Kidney (tissue), 14 donors: Measurements from ENCODE around the gene PABPC1L. TPM values are rescaled to one million over a fixed set of nuclear protein-coding genes. Genes with fewer than 3 reads are reported as not detected.
A peak's percentile ranks its signal among the peaks of the same experiment; 100 is the strongest.

Experiments
- DNase-seq, 5 donors: peaks; one replicate each; pipeline ENCODE4 v3.0.0-alpha.2; 2013 to 2020
- FAIRE-seq: peaks from 2 replicates; lab custom pipeline; 2012; peaks lifted over from hg19 to GRCh38; lab: Jason Lieb, UNC
- H3K27ac ChIP-seq, 2 donors: one replicate each; pipeline ENCODE4 v1.7.0; 2013; ENCODE audit warnings: low read depth in 2 of 2, low read length in 2 of 2, inconsistent platforms in 1 of 2
- H3K27me3 ChIP-seq: one replicate; pipeline ENCODE4 v1.7.1; 2013; ENCODE audit warnings: low read length, inconsistent platforms; ENCODE audit not compliant: control insufficient read depth, insufficient read depth
- H3K36me3 ChIP-seq, 3 donors: one replicate each; pipeline versions ENCODE4 v1.7.0 to v1.7.1; 2013; ENCODE audit warnings: low read length in 3 of 3, control low read depth in 1 of 3, inconsistent platforms in 1 of 3; ENCODE audit not compliant: insufficient read depth in 3 of 3, control insufficient read depth in 2 of 3
- H3K4me1 ChIP-seq, 3 donors: one replicate each; pipeline versions ENCODE4 v1.7.0 to v1.7.1; 2013; ENCODE audit warnings: low read length in 3 of 3, inconsistent platforms in 1 of 3, low read depth in 1 of 3; ENCODE audit not compliant: control insufficient read depth in 2 of 3, insufficient read depth in 2 of 3
- H3K4me3 ChIP-seq, 3 donors: one replicate each; pipeline versions ENCODE4 v1.7.0 to v1.8.1; 2013; ENCODE audit warnings: low read length in 3 of 3, control low read depth in 1 of 3, inconsistent platforms in 1 of 3
- H3K9ac ChIP-seq, 3 donors: one replicate each; pipeline versions ENCODE4 v1.7.0 to v1.7.1; 2013; ENCODE audit warnings: low read length in 3 of 3, control low read depth in 1 of 3, inconsistent platforms in 1 of 3
- H3K9me3 ChIP-seq, 3 donors: one replicate each; pipeline versions ENCODE4 v1.7.0 to v1.7.1; 2013; ENCODE audit warnings: low read length in 3 of 3, control low read depth in 1 of 3, inconsistent platforms in 1 of 3; ENCODE audit not compliant: control insufficient read depth in 2 of 3, insufficient read depth in 1 of 3
- intact Hi-C: fragments of 100-400 bp; cut with DNase I; formaldehyde crosslinking; loops from one replicate; pipeline ENCODE4 v1.11.1; 2022
- polyA plus RNA-seq: library from polyadenylated mRNA; stranded (reverse); fragments of 350-450 nt; fragmentation: Illumina TruSeq; extraction: RNeasy Lipid Tissue Mini Kit (QIAGEN cat#74804); gene quantifications from one replicate; pipeline ENCODE4 v1.2.3, GENCODE V29; 2014; ENCODE audit warnings: low read depth, low replicate concordance; ENCODE audit not compliant: insufficient read depth
- total RNA-seq: library from RNA; stranded (reverse); fragmentation: NEBNext Ultra II Directional; extraction: Animal tissue kit (Norgen Biotek cat#: 25700); gene quantifications from one replicate; pipeline ENCODE4 v1.2.1, GENCODE V29; 2021
- TF ChIP-seq, protein P1 (sequence below): IDR thresholded peaks from 3 replicates; pipeline ENCODE4 v1.5.1; 2012; ENCODE audit warnings: mild to moderate bottlenecking, moderate library complexity, borderline replicate concordance; ENCODE audit not compliant: insufficient read depth; ENCODE audit errors: extremely low read depth
- donor health status: control.
- donor health status: control.
- donor health status: control.
- donor health status: control.
- donor health status: control.
- donor health status: DM: yes; HTN: yes; CAD: no.
- donor health status: Normal renal cell carcinoma (clear cell type).

PABPC1L gene
- total and polyA plus RNA-seq, 2 donors from 2014 or later: 24.4 to 48.6 TPM

DNA sequence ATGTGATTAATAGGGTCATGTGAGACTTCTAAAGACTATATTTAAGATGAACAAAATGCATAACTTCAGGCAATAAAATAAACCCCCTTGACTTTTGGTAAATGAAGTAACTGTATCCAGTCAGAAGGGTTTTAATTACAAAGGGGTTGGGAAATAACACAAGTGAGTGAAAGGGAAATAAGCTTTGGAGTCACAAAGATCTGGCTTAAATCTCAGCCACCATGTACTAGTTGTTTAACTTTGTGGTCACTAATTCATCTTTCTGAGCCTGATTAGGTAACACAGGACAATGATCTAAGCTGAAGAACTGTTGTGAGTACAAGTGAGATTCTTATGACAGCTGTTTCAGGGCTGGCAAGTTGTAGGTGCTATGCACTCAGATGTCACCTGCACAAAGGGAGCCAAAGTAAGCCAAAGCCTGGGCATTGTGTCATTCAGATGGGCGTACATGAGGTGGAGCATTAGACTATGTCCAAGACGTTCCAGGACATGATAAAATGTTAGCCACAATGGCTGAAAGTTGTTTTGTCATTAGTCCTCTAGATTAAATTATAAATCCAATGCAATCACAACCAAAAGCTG, 36.5 kb downstream of the PABPC1L start:
- Histone ChIP-seq H3K36me3 (peaks cover 4 to 45% (median 40%) of the 10 kb centered on the region in 3 donors), H3K9me3 (no peaks in the 10 kb centered on the region), H3K27me3 (no peaks in the 10 kb centered on the region), H3K4me3 (no peak overlapping the region), H3K27ac (peak overlapping the region in 1 of 2 donors; percentile 32), H3K4me1 (peaks cover 0 to 16% (median 9%) of the 10 kb centered on the region in 3 donors), H3K9ac (peak overlapping the region in 1 of 3 donors; percentile 4)
- intact Hi-C loops: no loop called here
- no peak for FAIRE-seq
- no peak for DNase-seq
- TF ChIP-seq, protein P1, sequence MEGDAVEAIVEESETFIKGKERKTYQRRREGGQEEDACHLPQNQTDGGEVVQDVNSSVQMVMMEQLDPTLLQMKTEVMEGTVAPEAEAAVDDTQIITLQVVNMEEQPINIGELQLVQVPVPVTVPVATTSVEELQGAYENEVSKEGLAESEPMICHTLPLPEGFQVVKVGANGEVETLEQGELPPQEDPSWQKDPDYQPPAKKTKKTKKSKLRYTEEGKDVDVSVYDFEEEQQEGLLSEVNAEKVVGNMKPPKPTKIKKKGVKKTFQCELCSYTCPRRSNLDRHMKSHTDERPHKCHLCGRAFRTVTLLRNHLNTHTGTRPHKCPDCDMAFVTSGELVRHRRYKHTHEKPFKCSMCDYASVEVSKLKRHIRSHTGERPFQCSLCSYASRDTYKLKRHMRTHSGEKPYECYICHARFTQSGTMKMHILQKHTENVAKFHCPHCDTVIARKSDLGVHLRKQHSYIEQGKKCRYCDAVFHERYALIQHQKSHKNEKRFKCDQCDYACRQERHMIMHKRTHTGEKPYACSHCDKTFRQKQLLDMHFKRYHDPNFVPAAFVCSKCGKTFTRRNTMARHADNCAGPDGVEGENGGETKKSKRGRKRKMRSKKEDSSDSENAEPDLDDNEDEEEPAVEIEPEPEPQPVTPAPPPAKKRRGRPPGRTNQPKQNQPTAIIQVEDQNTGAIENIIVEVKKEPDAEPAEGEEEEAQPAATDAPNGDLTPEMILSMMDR: no peak

GRCh38 chr20:44948107-44948506, 38.2 kb downstream of the PABPC1L start:
- FAIRE-seq (no peak), DNase-seq (no peak)
- intact Hi-C loops: no loop called here
- TF ChIP-seq, protein P1: no peak
- Histone ChIP-seq H3K9me3 (no peaks in the 10 kb centered on the region), H3K9ac (peak overlapping the region in 1 of 3 donors; percentile 29), H3K27me3 (no peaks in the 10 kb centered on the region), H3K36me3 (peaks cover 4 to 51% (median 38%) of the 10 kb centered on the region in 3 donors), H3K4me3 (no peak overlapping the region), H3K4me1 (peaks cover 0 to 16% (median 9%) of the 10 kb centered on the region in 3 donors), H3K27ac (no peak overlapping the region)

DNA sequence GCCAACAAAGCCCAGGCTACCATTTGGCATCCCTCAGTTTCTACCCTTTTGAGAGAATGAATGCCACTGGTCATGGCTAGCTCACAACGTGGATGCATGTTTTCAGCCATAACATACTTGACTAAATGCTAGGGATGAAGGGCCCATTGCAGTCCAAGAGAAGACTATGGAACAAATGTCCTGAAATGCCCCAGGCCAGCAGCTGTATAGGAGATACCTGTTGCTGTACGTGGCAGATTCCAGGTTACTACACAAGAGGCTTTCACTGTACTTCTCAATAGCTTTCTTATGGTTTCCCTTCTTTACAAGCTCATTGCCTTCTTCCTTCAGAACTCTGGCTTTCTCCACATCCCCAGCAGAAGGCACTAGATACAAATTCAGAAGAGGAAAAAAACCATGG, 38.7 kb downstream of the PABPC1L start:
- Histone ChIP-seq H3K36me3 (peaks cover 5 to 51% (median 39%) of the 10 kb centered on the region in 3 donors), H3K9me3 (no peaks in the 10 kb centered on the region), H3K27ac (no peak overlapping the region), H3K4me1 (peaks cover 0 to 16% (median 9%) of the 10 kb centered on the region in 3 donors), H3K9ac (no peak overlapping the region), H3K4me3 (no peak overlapping the region), H3K27me3 (no peaks in the 10 kb centered on the region)
- DNase-seq: no peak
- TF ChIP-seq, protein P1: no peak
- FAIRE-seq: no peak
- intact Hi-C loops: no loop called here
